ENCODE measurements around the gene IFNL3. TPM values are rescaled to one million over a fixed set of nuclear protein-coding genes. Genes with fewer than 3 reads are reported as not detected.
"Not testable (repeated sequence)": the region's sequence is repeated elsewhere in the genome, so short reads cannot be mapped to it uniquely, and the experiment has no call there.

The IFNL3 gene
- not detected for polyA plus RNA-seq

GRCh38 chr19:39244410-39245100, at the start of gene IFNL3:
Gene IFNL3, minus strand, starts transcription at chr19:39245006. Its CDS starts 39 bp downstream, at chr19:39244967.
- H3K27me3 Mint-ChIP-seq = peaks cover 13% of the 10 kb centered on the region
- not testable (repeated sequence) for H3K4me1 Mint-ChIP-seq, H3K27ac Mint-ChIP-seq, H3K36me3 Mint-ChIP-seq, H3K4me3 Mint-ChIP-seq, H3K9me3 Mint-ChIP-seq

DNA sequence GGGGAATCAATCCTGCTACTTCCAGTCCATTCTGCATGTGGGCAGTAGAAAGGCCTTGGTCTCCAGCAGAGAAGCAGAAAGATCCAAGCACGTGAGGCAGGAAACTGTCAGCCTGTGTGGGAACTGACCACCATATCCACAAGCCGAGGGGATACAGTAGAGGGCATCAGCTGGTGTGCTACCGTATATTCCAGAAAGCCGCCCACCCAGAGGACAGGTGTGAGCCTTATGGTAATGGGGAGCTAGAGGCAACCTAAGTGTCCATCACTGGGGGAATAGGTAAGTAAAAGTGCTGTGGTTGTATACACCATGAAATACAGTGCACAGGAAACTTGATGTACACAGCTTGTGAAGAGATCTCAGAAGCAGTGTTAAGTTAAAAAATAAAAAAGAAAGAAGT, 48.6 kb upstream of the IFNL3 start:
- Mint-ChIP-seq H3K4me3 (no peak overlapping the region), H3K27me3 (peaks cover 20% of the 10 kb centered on the region), H3K9me3 (peaks cover 0 to 9% (median 0%) of the 10 kb centered on the region in 3 donors), H3K4me1 (no peaks in the 10 kb centered on the region), H3K36me3 (peaks cover 7% of the 10 kb centered on the region), H3K27ac (no peak overlapping the region)

DNA sequence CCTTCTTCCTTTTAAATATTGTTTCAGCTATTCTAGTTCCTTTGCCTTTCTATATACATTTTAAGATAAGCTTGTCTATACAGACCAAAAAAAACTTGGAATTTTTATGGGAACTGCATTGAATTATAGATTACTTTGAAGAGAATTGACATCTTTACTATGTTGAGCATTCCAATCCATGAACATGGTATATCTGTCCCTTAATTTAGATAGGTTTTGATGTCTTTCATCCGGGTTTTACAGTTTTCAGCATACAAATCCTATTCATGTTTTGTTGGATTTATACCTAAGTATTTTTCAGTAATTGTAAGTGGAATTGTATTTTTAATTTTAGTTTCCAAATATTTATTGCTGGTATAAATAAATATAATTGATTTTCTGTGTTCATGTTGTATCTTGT, 39.2 kb upstream of the IFNL3 start:
- H3K4me1 Mint-ChIP-seq = no peaks in the 10 kb centered on the region
- H3K27me3 Mint-ChIP-seq = peaks cover 9% of the 10 kb centered on the region
- H3K27ac Mint-ChIP-seq = no peak overlapping the region
- no peaks in the 10 kb centered on the region for H3K36me3 Mint-ChIP-seq
- no peak overlapping the region for H3K4me3 Mint-ChIP-seq
- H3K9me3 Mint-ChIP-seq = peaks cover 2 to 24% (median 20%) of the 10 kb centered on the region in 3 donors

DNA sequence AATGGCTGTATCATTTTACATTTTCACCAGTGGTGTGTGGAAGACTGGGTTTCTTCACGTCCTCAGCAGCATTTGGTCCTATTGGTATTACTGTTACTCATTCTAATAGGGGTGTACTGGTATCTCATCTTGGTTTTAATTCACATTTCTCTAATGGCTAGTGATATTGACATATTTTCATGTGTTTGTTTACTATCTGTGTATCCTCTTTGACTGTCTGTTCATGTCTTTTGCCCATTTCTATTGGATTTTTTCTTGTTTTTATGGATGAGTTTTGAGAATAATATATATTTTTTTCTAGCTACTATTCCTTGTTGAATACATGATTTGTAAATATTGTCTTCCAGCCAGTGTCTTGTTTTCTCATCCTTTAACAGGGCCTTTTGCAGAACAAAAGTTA, 37.2 kb upstream of the IFNL3 start:
- Mint-ChIP-seq H3K36me3 (no peaks in the 10 kb centered on the region), H3K4me3 (no peak overlapping the region)

GRCh38 chr19:39277598-39277997, 32.8 kb upstream of the IFNL3 start:
- Mint-ChIP-seq H3K27ac (no peak overlapping the region), H3K27me3 (peaks cover 4% of the 10 kb centered on the region), H3K4me1 (no peaks in the 10 kb centered on the region), H3K36me3 (no peaks in the 10 kb centered on the region), H3K9me3 (peaks cover 2 to 13% (median 10%) of the 10 kb centered on the region in 3 donors), H3K4me3 (no peak overlapping the region)

More for the DNA sequence above, 37.2 kb upstream of the IFNL3 start:
- peaks cover 12% of the 10 kb centered on the region for H3K27me3 Mint-ChIP-seq
- H3K4me1 Mint-ChIP-seq = no peaks in the 10 kb centered on the region
- peaks cover 2 to 24% (median 22%) of the 10 kb centered on the region in 3 donors for H3K9me3 Mint-ChIP-seq
- H3K27ac Mint-ChIP-seq = no peak overlapping the region

GRCh38 chr19:39276740-39277139, 31.9 kb upstream of the IFNL3 start:
- Mint-ChIP-seq H3K27me3 (peaks cover 5% of the 10 kb centered on the region), H3K27ac (no peak overlapping the region), H3K4me1 (no peaks in the 10 kb centered on the region), H3K36me3 (no peaks in the 10 kb centered on the region), H3K9me3 (peaks cover 0 to 8% (median 4%) of the 10 kb centered on the region in 3 donors), H3K4me3 (no peak overlapping the region)

DNA sequence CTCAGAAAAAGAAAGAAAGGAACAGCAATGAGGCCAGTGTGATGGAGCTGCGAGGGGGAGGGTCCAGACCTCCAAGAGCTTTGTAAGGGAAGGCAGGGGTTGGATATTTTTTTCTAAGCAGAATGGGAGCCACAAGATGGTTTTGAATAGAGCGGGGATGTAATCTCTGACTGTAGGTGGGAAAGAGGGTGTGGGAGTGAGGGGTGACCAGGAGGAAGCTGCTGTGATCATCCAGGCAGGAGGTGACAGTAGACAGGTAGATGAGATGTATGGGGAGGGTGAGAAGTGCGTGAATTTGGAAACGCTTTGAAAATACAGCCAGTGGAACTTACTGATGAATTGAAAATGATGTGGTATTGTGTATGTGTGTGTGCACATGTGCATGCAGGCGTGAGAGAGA, 30.8 kb upstream of the IFNL3 start:
- H3K4me3 Mint-ChIP-seq = no peak overlapping the region
- H3K36me3 Mint-ChIP-seq = no peaks in the 10 kb centered on the region
- no peaks in the 10 kb centered on the region for H3K4me1 Mint-ChIP-seq
- H3K27me3 Mint-ChIP-seq = peaks cover 5% of the 10 kb centered on the region
- H3K9me3 Mint-ChIP-seq = peaks cover 0 to 8% (median 4%) of the 10 kb centered on the region in 3 donors
- H3K27ac Mint-ChIP-seq = no peak overlapping the region

GRCh38 chr19:39273859-39274258, 29.1 kb upstream of the IFNL3 start:
- not testable (repeated sequence) for H3K27me3 Mint-ChIP-seq, H3K9me3 Mint-ChIP-seq, H3K27ac Mint-ChIP-seq, H3K36me3 Mint-ChIP-seq, H3K4me3 Mint-ChIP-seq, H3K4me1 Mint-ChIP-seq

- Mint-ChIP-seq H3K9me3 (no peaks in the 10 kb centered on the region), H3K27me3 (peaks cover 9% of the 10 kb centered on the region), H3K4me3 (no peak overlapping the region), H3K36me3 (no peaks in the 10 kb centered on the region), H3K4me1 (no peaks in the 10 kb centered on the region), H3K27ac (no peak overlapping the region)
Observed at GRCh38 chr19:39270036-39270871, 25.4 kb upstream of the IFNL3 start.

GRCh38 chr19:39269369-39269768, 24.6 kb upstream of the IFNL3 start:
- not testable (repeated sequence) for H3K36me3 Mint-ChIP-seq, H3K4me1 Mint-ChIP-seq, H3K9me3 Mint-ChIP-seq, H3K27ac Mint-ChIP-seq, H3K4me3 Mint-ChIP-seq
- peaks cover 13% of the 10 kb centered on the region for H3K27me3 Mint-ChIP-seq

- H3K9me3 Mint-ChIP-seq, H3K36me3 Mint-ChIP-seq, H3K27ac Mint-ChIP-seq, H3K4me1 Mint-ChIP-seq, H3K4me3 Mint-ChIP-seq: not testable (repeated sequence)
- H3K27me3 Mint-ChIP-seq = peaks cover 17% of the 10 kb centered on the region
Observed at GRCh38 chr19:39268531-39269223, 23.9 kb upstream of the IFNL3 start.

DNA sequence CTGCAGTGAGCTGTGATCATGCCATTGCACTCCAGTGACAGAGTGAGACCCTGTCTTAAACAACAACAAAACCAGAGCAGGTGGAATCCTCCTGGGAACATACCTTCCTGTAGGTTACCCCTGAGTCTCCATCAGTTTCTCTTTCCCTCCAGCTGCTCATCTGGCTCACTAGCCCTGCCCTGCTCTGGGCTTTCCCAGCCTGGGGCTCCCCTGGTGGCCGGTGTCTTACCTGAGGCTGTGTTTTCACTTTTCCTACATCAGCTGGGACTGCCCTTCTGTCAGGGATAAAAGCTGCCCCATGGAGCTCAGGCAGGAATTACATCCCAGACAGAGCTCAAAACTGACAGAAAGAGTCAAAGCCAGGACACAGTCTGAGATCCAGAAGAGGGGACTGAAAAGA, 23.3 kb upstream of the IFNL3 start, which contains the start of gene IFNL2:
Gene IFNL2, plus strand, starts transcription at position 312 of the 400 bp plus-strand sequence. CDS start 173 bp downstream, outside the sequence.
- peaks cover 22% of the 10 kb centered on the region for H3K27me3 Mint-ChIP-seq
- H3K9me3 Mint-ChIP-seq, H3K36me3 Mint-ChIP-seq, H3K4me3 Mint-ChIP-seq, H3K27ac Mint-ChIP-seq, H3K4me1 Mint-ChIP-seq: not testable (repeated sequence)

- Mint-ChIP-seq H3K4me1 (peaks cover 0 to 2% (median 0%) of the 10 kb centered on the region in 3 donors), H3K27me3 (peaks cover 31% of the 10 kb centered on the region), H3K36me3 (no peaks in the 10 kb centered on the region), H3K9me3 (peaks cover 0 to 3% (median 0%) of the 10 kb centered on the region in 3 donors), H3K4me3 (no peak overlapping the region), H3K27ac (no peak overlapping the region)
Observed at GRCh38 chr19:39265321-39265916, 20.6 kb upstream of the IFNL3 start.

GRCh38 chr19:39264306-39265290, 19.8 kb upstream of the IFNL3 start:
- H3K4me1 Mint-ChIP-seq = peaks cover 0 to 2% (median 0%) of the 10 kb centered on the region in 3 donors
- H3K36me3 Mint-ChIP-seq = no peaks in the 10 kb centered on the region
- no peak overlapping the region for H3K4me3 Mint-ChIP-seq
- peaks cover 0 to 3% (median 0%) of the 10 kb centered on the region in 3 donors for H3K9me3 Mint-ChIP-seq
- H3K27ac Mint-ChIP-seq = no peak overlapping the region
- H3K27me3 Mint-ChIP-seq = peaks cover 32% of the 10 kb centered on the region

All from IgD-negative memory B cell (primary cell).